ENCODE data around the gene RAB32.
A peak's percentile ranks its signal among the peaks of the same experiment; 100 is the strongest.
"Not testable (repeated sequence)": the region's sequence is repeated elsewhere in the genome, so short reads cannot be mapped to it uniquely, and the experiment has no call there.

RAB32 gene

DNA sequence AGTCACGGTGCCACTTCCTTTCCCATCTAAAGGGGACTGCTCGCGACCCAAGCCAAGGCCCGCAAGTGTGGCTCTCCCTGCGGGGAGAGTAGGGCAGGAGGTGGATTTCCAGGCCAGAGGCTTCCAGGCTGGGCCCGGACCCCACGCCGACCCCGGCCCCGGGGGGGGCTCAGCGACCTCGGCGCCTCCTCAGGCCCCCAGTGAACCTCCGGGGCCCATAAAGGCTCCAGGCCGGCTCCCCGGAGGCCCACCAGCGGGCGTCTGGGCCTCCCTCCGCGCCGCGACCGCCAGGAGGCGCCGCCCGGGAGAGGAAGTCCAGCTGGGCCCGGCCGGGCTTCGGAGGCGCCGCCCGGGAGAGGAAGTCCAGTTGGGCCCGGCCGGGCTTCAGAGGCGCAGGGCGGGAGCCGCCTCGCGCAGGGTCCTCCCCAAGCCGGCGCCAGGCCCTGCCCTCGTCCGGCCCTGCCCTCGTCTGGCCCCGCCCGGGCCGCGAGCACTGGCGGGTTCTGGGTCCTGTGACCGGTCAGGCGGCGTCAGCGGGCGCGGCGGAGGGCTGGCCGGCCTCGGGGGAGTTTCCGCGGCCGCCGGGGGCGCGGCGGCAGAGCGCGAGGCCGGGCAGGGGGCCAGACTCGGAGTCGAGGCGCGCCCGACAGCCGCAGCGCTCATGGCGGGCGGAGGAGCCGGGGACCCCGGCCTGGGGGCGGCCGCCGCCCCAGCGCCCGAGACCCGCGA, at the start of gene RAB32:
RAB32 (plus strand) TSS at position 623 of the 729 bp plus-strand sequence; CDS start at position 662, 39 bp downstream.
- peak; percentile 95 for DNase-seq (ENCODE audit: low spot score)

GRCh38 chr6:146498309-146498708, 45.3 kb upstream of the RAB32 start:
- no peak for DNase-seq (ENCODE audit: low spot score)

GRCh38 chr6:146503096-146503495, 40.5 kb upstream of the RAB32 start:
- DNase-seq (ENCODE audit: low spot score): no peak

DNA sequence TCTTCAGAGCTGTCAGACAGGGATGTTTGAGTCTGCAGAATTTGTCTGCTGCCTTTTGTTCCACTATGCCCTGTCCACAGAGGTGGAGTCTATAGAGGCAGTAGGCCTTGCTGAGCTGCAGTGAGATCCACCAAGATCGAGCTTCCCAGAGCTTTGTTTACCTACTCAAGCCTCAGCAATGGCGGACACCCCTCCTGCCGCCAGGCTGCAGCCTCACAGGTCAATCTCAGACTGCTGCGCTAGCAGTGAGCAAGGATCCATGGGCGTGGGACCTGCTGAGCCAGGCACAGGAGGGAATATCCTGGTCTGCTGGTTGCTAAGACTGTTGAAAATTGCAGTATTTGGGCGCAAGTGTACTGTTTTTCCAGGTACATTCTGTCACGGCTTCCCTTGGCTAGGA, 28.4 kb upstream of the RAB32 start:
- DNase-seq (ENCODE audit: low spot score): no peak

DNA sequence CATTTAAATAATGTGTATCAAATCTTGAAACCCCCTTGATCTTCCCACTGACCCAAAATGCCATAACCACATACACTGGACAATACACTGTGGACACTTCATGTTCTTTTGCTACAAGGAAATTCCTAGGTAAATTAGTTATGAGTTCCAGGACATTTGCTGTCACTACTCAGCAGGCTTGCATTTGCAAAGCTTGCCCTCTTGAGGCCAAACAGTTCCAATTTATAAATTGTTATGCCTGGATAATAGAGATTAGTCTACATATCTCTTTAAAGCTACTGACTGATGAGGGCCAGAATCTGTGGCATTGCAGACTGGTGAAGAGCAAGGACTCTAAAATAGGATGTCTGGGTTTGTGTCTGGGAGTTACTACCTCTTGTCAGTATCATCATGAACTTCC, 17.4 kb upstream of the RAB32 start:
- peak; percentile 23 for DNase-seq (ENCODE audit: low spot score)

- DNase-seq (ENCODE audit: low spot score): no peak
Measured at GRCh38 chr6:146532702-146533101, 10.9 kb upstream of the RAB32 start.

GRCh38 chr6:146542881-146543210, 787 bp upstream of the RAB32 start:
- no peak for DNase-seq (ENCODE audit: low spot score)

DNA sequence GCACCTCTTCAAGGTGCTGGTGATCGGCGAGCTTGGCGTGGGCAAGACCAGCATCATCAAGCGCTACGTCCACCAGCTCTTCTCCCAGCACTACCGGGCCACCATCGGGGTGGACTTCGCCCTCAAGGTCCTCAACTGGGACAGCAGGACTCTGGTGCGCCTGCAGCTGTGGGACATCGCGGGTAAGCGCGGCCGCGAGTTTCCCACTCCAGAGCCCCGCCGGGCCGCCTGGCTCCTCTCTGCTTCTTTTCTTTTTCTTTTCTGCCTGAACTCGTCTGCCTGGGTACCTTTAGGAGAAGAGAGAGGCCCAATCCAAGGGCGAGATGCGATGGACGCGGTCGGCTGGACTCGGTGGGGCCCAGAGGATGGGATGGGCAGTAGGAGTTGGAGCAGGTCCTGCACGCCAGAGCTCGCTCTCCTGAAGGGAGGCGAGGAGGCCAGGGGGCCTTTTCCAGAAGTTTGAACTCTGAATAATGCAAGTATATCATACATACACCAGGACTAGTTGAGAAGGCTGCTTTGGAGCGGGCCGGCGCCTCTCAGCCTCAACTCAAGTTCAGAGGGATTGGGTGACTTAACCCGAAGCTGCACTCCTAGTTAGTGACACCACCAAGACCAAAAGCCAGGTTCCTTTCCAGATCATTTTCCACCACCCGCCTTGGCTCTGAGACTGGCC, 445 bp downstream of the RAB32 start:
- peak; percentile 34 for DNase-seq (ENCODE audit: low spot score)

DNA sequence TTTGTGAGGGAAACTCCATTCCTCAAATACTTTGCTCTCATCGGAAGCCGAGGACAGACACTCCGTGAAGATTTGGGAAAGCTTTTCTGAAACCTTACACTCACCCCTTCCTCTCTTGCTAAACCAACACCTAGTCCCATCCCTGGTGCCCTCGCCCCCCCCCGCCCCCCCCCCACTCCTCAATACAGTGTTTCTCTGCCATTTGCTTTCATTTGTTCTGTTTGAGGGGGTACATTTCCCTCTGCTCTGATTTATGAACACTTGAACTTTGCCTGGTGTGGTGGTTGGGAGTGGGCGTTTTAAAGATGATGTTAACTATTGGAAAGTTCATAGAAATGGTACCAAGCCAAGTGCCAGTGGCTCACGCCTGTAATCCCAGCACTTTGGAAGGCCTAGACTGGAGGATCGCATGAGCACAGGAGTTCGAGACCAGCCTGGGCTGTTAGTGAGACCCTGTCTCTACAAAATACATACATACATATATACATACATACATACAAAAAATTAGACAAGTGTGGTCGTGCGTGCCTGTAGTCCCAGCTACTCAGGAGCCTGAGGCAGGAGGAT, 1.1 kb downstream of the RAB32 start:
- DNase-seq (ENCODE audit: low spot score): no peak

DNA sequence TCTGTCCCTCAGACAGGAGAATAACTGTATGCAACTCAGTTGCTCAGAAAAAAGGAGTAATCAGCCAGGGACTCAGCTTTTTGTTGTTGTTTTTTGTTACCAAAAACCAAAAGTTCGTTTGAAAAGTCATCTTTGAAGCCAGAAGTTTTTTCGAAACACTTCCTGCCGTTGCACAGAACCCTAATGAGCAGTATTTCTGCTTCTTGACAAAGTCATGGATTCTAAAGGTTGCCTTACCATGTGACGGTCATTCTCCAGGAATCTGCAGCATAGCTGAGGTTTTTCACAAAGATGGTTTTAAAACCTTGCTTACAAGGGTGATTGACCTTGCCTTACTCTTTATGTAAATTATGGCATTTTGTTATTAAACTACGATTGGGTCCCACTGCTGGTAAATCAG, 1.9 kb downstream of the RAB32 start:
- DNase-seq (ENCODE audit: low spot score): peak; percentile 49

- DNase-seq (ENCODE audit: low spot score): peak; percentile 71
Measured at GRCh38 chr6:146546443-146547043, 2.9 kb downstream of the RAB32 start.

- DNase-seq (ENCODE audit: low spot score): no peak
Measured at GRCh38 chr6:146547889-146548288, 4.3 kb downstream of the RAB32 start.

DNA sequence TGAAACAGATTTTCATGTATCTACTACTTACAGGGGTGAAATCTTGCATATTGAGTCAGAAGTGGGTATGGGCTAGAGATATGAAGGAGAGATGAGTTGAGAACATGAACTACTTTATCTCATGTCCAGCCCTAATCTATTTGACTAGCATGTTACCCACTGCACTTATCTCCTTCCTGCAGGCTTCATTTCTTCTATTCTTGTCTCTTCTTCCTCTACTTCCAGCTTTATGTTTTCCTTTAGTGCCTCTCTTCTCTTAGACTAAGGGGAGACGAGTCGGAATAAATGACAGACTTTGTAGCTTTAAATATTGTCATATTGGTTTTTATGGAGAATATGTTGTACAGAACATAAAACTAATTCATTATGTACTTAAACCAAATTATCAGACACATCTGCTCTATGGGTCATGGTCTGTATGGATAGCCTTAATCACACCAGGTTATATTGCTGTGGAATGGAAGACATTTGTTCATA, 5.3 kb downstream of the RAB32 start:
- DNase-seq (ENCODE audit: low spot score): no peak

DNA sequence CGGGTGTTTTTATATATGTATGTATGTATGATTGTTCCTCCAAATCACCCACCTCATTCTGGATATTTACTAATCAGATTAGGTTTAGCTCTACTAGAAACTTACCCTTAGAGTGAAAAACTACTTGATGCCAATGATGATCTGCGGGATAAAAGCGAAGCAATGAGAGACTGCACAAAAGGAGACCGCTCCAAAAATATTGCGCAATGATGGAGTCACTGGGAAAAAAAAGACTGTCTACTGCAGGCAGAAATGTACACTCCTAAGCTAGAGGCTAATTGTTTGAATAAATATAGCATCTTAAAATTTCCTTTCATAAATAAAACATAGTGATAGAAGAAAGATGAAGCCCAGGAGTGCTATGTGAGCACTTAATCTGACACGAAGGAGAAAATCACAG, 7.3 kb downstream of the RAB32 start:
- peak; percentile 54 for DNase-seq (ENCODE audit: low spot score)

DNA sequence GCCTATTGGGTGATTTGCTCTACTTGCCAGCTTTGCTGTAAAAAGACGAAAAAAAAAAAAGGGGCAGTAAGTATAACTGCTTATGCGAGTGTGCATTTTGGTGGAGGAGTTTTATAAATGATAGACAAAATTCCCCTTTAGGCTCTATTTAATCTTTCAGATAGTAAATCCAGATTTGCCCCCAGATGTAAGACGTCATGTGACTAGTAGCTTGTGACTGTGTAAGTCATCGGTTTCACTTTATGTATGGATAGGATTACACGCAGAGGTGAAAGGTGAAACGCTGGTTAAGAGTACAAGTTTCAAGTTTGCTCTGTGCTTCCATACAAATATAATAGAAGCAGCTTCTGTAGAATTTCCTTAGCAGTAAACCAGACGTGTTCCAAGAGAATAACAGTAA, 7.9 kb downstream of the RAB32 start:
- no peak for DNase-seq (ENCODE audit: low spot score)

DNA sequence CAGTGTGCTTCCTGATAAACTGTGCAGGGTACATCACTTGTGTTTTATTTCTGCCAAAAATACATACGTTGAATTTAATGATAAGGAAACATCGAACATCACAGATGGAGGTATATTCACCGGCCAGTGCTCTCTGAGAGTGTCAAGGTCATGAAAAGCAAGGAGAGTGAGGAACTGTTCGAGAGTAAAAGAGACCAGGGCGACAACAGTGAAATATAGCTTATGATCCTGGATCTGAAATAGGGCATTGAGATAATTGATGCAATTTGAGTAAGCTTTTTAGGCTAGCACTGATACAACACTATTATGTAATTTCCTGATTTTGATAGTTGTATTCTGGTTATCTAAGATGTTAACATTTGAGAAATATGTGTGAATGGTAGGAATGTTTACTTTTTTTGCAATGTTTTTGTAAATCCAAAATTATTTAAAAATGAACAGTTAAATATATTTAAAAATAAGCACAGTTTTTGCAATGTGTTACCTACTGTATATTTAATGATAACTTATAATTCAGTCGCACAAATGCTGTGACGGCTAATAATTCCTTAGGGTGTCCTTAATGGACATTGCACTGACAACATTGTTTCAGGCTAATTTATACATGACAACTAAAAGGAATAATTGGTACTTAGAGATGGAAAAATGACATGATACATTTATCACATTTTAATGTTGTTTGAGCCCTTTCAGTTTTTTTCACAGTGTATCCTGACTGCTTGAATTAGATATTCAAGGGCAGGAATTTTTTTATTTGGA, 9.9 kb downstream of the RAB32 start:
- no peak for DNase-seq (ENCODE audit: low spot score)

GRCh38 chr6:146560607-146561006, 17.0 kb downstream of the RAB32 start:
- no peak for DNase-seq (ENCODE audit: low spot score)

- not testable (repeated sequence) for DNase-seq (ENCODE audit: low spot score)
Measured at GRCh38 chr6:146566661-146567060, 23.0 kb downstream of the RAB32 start.

GRCh38 chr6:146568619-146569018, 25.0 kb downstream of the RAB32 start:
- DNase-seq (ENCODE audit: low spot score): not testable (repeated sequence)

DNA sequence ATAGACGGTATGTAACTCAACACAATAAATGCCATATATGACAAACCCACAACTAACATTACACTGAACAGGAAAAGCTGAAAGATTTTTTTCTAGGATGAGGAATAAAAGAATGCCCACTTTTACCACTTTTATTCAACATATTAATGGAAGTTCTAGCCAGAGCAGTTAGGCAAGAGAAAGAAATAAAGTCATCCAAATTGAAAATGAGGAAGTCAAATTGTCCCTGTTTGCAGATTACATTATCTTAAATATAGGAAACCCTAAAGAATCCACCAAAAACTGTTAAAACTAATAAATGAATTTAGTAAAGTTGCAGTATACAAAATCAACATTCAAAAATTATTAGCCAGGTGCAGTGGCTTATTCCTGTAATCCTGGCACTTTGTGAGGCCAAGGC, 30.6 kb downstream of the RAB32 start:
- no peak for DNase-seq (ENCODE audit: low spot score)

GRCh38 chr6:146578054-146578453, 34.4 kb downstream of the RAB32 start:
- no peak for DNase-seq (ENCODE audit: low spot score)

DNA sequence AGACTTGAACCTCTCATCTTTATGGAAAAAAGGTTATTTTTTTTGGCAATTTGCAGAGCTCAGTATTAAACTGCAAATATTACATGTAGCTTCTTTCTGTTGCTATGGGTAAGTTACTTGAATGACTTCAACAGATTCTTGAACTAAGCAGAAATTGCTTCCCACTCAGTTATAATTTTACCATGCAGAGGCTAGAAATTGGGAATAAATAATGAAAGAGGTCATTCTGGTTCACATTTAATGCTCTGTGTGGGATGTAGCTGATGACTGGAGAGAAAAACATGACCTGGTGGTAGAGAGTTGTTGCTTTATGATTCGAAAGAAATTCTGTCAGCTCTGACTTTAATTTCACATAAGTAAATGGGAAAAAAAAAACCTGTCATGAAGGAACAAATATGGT, 38.3 kb downstream of the RAB32 start:
- DNase-seq (ENCODE audit: low spot score): no peak
